ENCODE data around the gene SGCE. TPM values are rescaled to one million over a fixed set of nuclear protein-coding genes. Genes with fewer than 3 reads are reported as not detected.

The SGCE gene
- total and polyA plus RNA-seq, 3 donors from 2014 or later = 71.3 to 146 (median 142) TPM

GRCh38 chr7:94602181-94602580 is 53.8 kb downstream of the SGCE start:
- H3K27ac ChIP-seq = no peak overlapping the region
- H3K36me3 ChIP-seq (ENCODE audit: low read depth, missing control alignments) = no peaks in the 10 kb centered on the region
- intact Hi-C loops (cut with DNase I; ENCODE audit: low total_unique reads) = no loop called here
- no peak for DNase-seq
- 94 to 100% methylated on average over 1 of the region's 1 CpG for WGBS, 2 donors
- TF ChIP-seq CTCF (IDR thresholded peaks at IDR 0.05) (no peak), POLR2A (IDR thresholded peaks at IDR 0.05) (no peak)
- H3K9me3 ChIP-seq = no peaks in the 10 kb centered on the region
- H3K27me3 ChIP-seq = no peaks in the 10 kb centered on the region
- no peak overlapping the region for H3K4me3 ChIP-seq
- no peaks in the 10 kb centered on the region for H3K4me1 ChIP-seq

- 86 to 95% methylated on average over 3 of the region's 3 CpGs for WGBS, 2 donors
- DNase-seq = no peak
- intact Hi-C loops (cut with DNase I; ENCODE audit: low total_unique reads) = no loop called here
- H3K27me3 ChIP-seq = no peaks in the 10 kb centered on the region
- H3K4me3 ChIP-seq = no peak overlapping the region
- H3K4me1 ChIP-seq = no peaks in the 10 kb centered on the region
- no peak overlapping the region for H3K27ac ChIP-seq
- H3K9me3 ChIP-seq = no peaks in the 10 kb centered on the region
- H3K36me3 ChIP-seq (ENCODE audit: low read depth, missing control alignments) = no peaks in the 10 kb centered on the region
- TF ChIP-seq CTCF (IDR thresholded peaks at IDR 0.05) = no peak
- TF ChIP-seq POLR2A (IDR thresholded peaks at IDR 0.05) = no peak
These were observed 55.7 kb downstream of the SGCE start for GRCh38 chr7:94600267-94600666.

- H3K4me1 ChIP-seq = no peaks in the 10 kb centered on the region
- no peak overlapping the region for H3K27ac ChIP-seq
- intact Hi-C loops (cut with DNase I; ENCODE audit: low total_unique reads) = no loop called here
- H3K9me3 ChIP-seq = no peaks in the 10 kb centered on the region
- DNase-seq = no peak
- WGBS, 2 donors = 73 to 81% methylated on average over 4 of the region's 4 CpGs
- H3K4me3 ChIP-seq = no peak overlapping the region
- H3K27me3 ChIP-seq = no peaks in the 10 kb centered on the region
- no peaks in the 10 kb centered on the region for H3K36me3 ChIP-seq (ENCODE audit: low read depth, missing control alignments)
- TF ChIP-seq POLR2A (IDR thresholded peaks at IDR 0.05) = no peak
- TF ChIP-seq CTCF (IDR thresholded peaks at IDR 0.05) = no peak
These were observed 60.2 kb downstream of the SGCE start for GRCh38 chr7:94595717-94596116.

GRCh38 chr7:94594882-94595281 is 61.1 kb downstream of the SGCE start:
- H3K36me3 ChIP-seq (ENCODE audit: low read depth, missing control alignments) = no peaks in the 10 kb centered on the region
- TF ChIP-seq POLR2A (IDR thresholded peaks at IDR 0.05) = no peak
- TF ChIP-seq CTCF (IDR thresholded peaks at IDR 0.05) = no peak
- DNase-seq = no peak
- 62 to 83% methylated on average over 1 of the region's 1 CpG for WGBS, 2 donors
- H3K27ac ChIP-seq = no peak overlapping the region
- intact Hi-C loops (cut with DNase I; ENCODE audit: low total_unique reads) = no loop called here
- H3K9me3 ChIP-seq = no peaks in the 10 kb centered on the region
- H3K4me3 ChIP-seq = no peak overlapping the region
- no peaks in the 10 kb centered on the region for H3K4me1 ChIP-seq
- H3K27me3 ChIP-seq = no peaks in the 10 kb centered on the region

GRCh38 chr7:94591176-94591575 is 64.8 kb downstream of the SGCE start:
- H3K9me3 ChIP-seq = no peaks in the 10 kb centered on the region
- DNase-seq = no peak
- H3K4me3 ChIP-seq = no peak overlapping the region
- intact Hi-C loops (cut with DNase I; ENCODE audit: low total_unique reads) = no loop called here
- 79 to 83% methylated on average over 2 of the region's 2 CpGs for WGBS, 2 donors
- no peaks in the 10 kb centered on the region for H3K36me3 ChIP-seq (ENCODE audit: low read depth, missing control alignments)
- H3K4me1 ChIP-seq = no peaks in the 10 kb centered on the region
- no peak overlapping the region for H3K27ac ChIP-seq
- TF ChIP-seq POLR2A (IDR thresholded peaks at IDR 0.05) (no peak), CTCF (IDR thresholded peaks at IDR 0.05) (no peak)
- no peaks in the 10 kb centered on the region for H3K27me3 ChIP-seq

All from testis (tissue), 3 donors.